Activated CD4-positive, alpha-beta memory T cell treated with anti-CD3 and anti-CD28 coated beads, Interleukin-2, amount 10 ng/mL, durations not matched to agents 7 days and 5 days (primary cell): ENCODE measurements around the gene CHIC1. TPM values are rescaled to one million over a fixed set of nuclear protein-coding genes. Genes with fewer than 3 reads are reported as not detected.
"Not testable (repeated sequence)": the region's sequence is repeated elsewhere in the genome, so short reads cannot be mapped to it uniquely, and the experiment has no call there.

ENCODE experiments used
- CTCF ChIA-PET: fragments of 350-600 bp; sonication (Branson Sonifier 250); formaldehyde crosslinking; loops from one replicate; lab custom pipeline; 2021; ENCODE audit warnings: antibody characterized with exemption, inconsistent platforms; lab: Charles Lee
- POLR2A ChIA-PET: fragments of 350-600 bp; sonication (Branson Sonifier 250); formaldehyde crosslinking; loops from one replicate; lab custom pipeline; 2021; ENCODE audit warnings: antibody characterized with exemption; lab: Charles Lee
- DNase-seq: peaks from one replicate; pipeline ENCODE4 v3.0.0-alpha.2; 2020
- H3K27ac Mint-ChIP-seq: one replicate; pipeline ENCODE4 v1.8.0; 2021; ENCODE audit warnings: mild to moderate bottlenecking, mixed read lengths
- H3K27me3 Mint-ChIP-seq: one replicate; pipeline ENCODE4 v1.8.0; 2021; ENCODE audit warnings: mixed read lengths
- H3K36me3 Mint-ChIP-seq: one replicate; pipeline ENCODE4 v1.8.0; 2021; ENCODE audit warnings: low read depth, mixed read lengths
- H3K4me1 Mint-ChIP-seq: one replicate; pipeline ENCODE4 v1.8.0; 2021; ENCODE audit warnings: mixed read lengths
- H3K4me3 Mint-ChIP-seq: one replicate; pipeline ENCODE4 v1.8.0; 2021; ENCODE audit warnings: mild to moderate bottlenecking, mixed read lengths
- H3K9me3 Mint-ChIP-seq: one replicate; pipeline ENCODE4 v1.8.0; 2021; ENCODE audit warnings: mixed read lengths
- total RNA-seq, 2 experiments: library from RNA; stranded (reverse); gene quantifications; one replicate each; pipeline ENCODE4 v1.2.3, GENCODE V29; 2021

Gene CHIC1
- total RNA-seq, 2 experiments from 2014 or later = 6.5 TPM

GRCh38 chrX:73641669-73642068, 78.7 kb downstream of the CHIC1 start:
- DNase-seq, CTCF ChIA-PET, H3K27me3 Mint-ChIP-seq, H3K9me3 Mint-ChIP-seq, H3K4me3 Mint-ChIP-seq, POLR2A ChIA-PET, H3K27ac Mint-ChIP-seq, H3K4me1 Mint-ChIP-seq: not testable (repeated sequence)
- peaks cover 21% of the 10 kb centered on the region for H3K36me3 Mint-ChIP-seq

GRCh38 chrX:73647212-73647611, 84.2 kb downstream of the CHIC1 start:
- H3K4me1 Mint-ChIP-seq = no peaks in the 10 kb centered on the region
- H3K9me3 Mint-ChIP-seq = peaks cover 4% of the 10 kb centered on the region
- ChIA-PET POLR2A (no interaction called here), CTCF (no interaction called here)
- peaks cover 13% of the 10 kb centered on the region for H3K36me3 Mint-ChIP-seq
- no peak overlapping the region for H3K4me3 Mint-ChIP-seq
- H3K27ac Mint-ChIP-seq = no peak overlapping the region
- DNase-seq = no peak
- H3K27me3 Mint-ChIP-seq = no peaks in the 10 kb centered on the region

- POLR2A ChIA-PET = no interaction called here
- CTCF ChIA-PET = no interaction called here
- H3K36me3 Mint-ChIP-seq = peaks cover 13% of the 10 kb centered on the region
These were observed 84.8 kb downstream of the CHIC1 start for GRCh38 chrX:73647632-73648322.

GRCh38 chrX:73661322-73661721, 98.3 kb downstream of the CHIC1 start:
- H3K36me3 Mint-ChIP-seq, H3K27ac Mint-ChIP-seq, H3K4me3 Mint-ChIP-seq, CTCF ChIA-PET, DNase-seq, POLR2A ChIA-PET, H3K27me3 Mint-ChIP-seq, H3K4me1 Mint-ChIP-seq: not testable (repeated sequence)
- peaks cover 13% of the 10 kb centered on the region for H3K9me3 Mint-ChIP-seq

More at GRCh38 chrX:73647632-73648322, 84.8 kb downstream of the CHIC1 start:
- Mint-ChIP-seq H3K4me1 (no peaks in the 10 kb centered on the region), H3K4me3 (no peak overlapping the region), H3K27me3 (no peaks in the 10 kb centered on the region), H3K27ac (no peak overlapping the region), H3K9me3 (peaks cover 4% of the 10 kb centered on the region)
- no peak for DNase-seq

GRCh38 chrX:73668779-73669178, 105.8 kb downstream of the CHIC1 start:
- Mint-ChIP-seq H3K9me3 (peaks cover 7% of the 10 kb centered on the region), H3K27me3 (no peaks in the 10 kb centered on the region), H3K27ac (no peak overlapping the region), H3K4me3 (no peak overlapping the region), H3K4me1 (no peaks in the 10 kb centered on the region), H3K36me3 (peaks cover 3% of the 10 kb centered on the region)
- ChIA-PET POLR2A (no interaction called here), CTCF (no interaction called here)
- DNase-seq = no peak

- ChIA-PET POLR2A (no interaction called here), CTCF (no interaction called here)
- Mint-ChIP-seq H3K27ac (no peak overlapping the region), H3K4me3 (no peak overlapping the region), H3K27me3 (no peaks in the 10 kb centered on the region), H3K36me3 (no peaks in the 10 kb centered on the region), H3K4me1 (no peaks in the 10 kb centered on the region), H3K9me3 (peaks cover under 1% of the 10 kb centered on the region)
- no peak for DNase-seq
These were observed 118.4 kb downstream of the CHIC1 start for GRCh38 chrX:73681408-73681807.

GRCh38 chrX:73683236-73683859, 120.4 kb downstream of the CHIC1 start:
- H3K9me3 Mint-ChIP-seq = no peaks in the 10 kb centered on the region
- H3K27me3 Mint-ChIP-seq = no peaks in the 10 kb centered on the region
- H3K36me3 Mint-ChIP-seq = peaks cover 2% of the 10 kb centered on the region
- H3K4me3 Mint-ChIP-seq = no peak overlapping the region
- DNase-seq = no peak
- ChIA-PET CTCF (no interaction called here), POLR2A (no interaction called here)
- no peak overlapping the region for H3K27ac Mint-ChIP-seq
- H3K4me1 Mint-ChIP-seq = no peaks in the 10 kb centered on the region

GRCh38 chrX:73707014-73707413, 144.0 kb downstream of the CHIC1 start:
- H3K27me3 Mint-ChIP-seq, DNase-seq, H3K4me1 Mint-ChIP-seq, H3K9me3 Mint-ChIP-seq, H3K4me3 Mint-ChIP-seq, H3K27ac Mint-ChIP-seq, CTCF ChIA-PET, POLR2A ChIA-PET, H3K36me3 Mint-ChIP-seq: not testable (repeated sequence)

- POLR2A ChIA-PET = no interaction called here
- no peak for DNase-seq
- Mint-ChIP-seq H3K27ac (no peak overlapping the region), H3K4me3 (no peak overlapping the region), H3K4me1 (no peaks in the 10 kb centered on the region), H3K9me3 (no peaks in the 10 kb centered on the region), H3K27me3 (no peaks in the 10 kb centered on the region), H3K36me3 (no peaks in the 10 kb centered on the region)
- CTCF ChIA-PET = no interaction called here
These were observed 165.6 kb downstream of the CHIC1 start for GRCh38 chrX:73728602-73729001.

Other genes with a start within 250 kb of the CHIC1 start
- not detected for gene CDX4, start 116.1 kb upstream of the CHIC1 start, total RNA-seq